SK-N-SH treated with all-trans-retinoic acid at 6 μM for 48 hours (cell line): ENCODE results near the gene EYA4.
"Not testable (repeated sequence)": the region's sequence is repeated elsewhere in the genome, so short reads cannot be mapped to it uniquely, and the experiment has no call there.

ENCODE experiments used
- CREB5 ChIP-seq: fragments of 250-450 bp; sonication (Bioruptor Pico); IDR thresholded peaks from 2 replicates; pipeline ENCODE4 v1.5.1; 2020; ENCODE audit warnings: low read depth, mild to moderate bottlenecking, moderate library complexity
- CSRNP3 ChIP-seq: fragments of 250-450 bp; sonication (Bioruptor Pico); IDR thresholded peaks from 2 replicates; pipeline ENCODE4 v1.5.1; 2021; ENCODE audit warnings: mild to moderate bottlenecking, moderate library complexity
- GLIS3 ChIP-seq: fragments of 250-450 bp; sonication (Bioruptor Pico); IDR thresholded peaks from 2 replicates; pipeline ENCODE4 v1.5.0; 2020; ENCODE audit warnings: mild to moderate bottlenecking, moderate library complexity
- PATZ1 ChIP-seq: fragments of 250-450 bp; sonication (Bioruptor Pico); IDR thresholded peaks from 2 replicates; pipeline ENCODE4 v1.8.0; 2020; ENCODE audit warnings: mild to moderate bottlenecking, moderate library complexity, borderline replicate concordance
- POU6F1 ChIP-seq: fragments of 250-450 bp; sonication (Bioruptor Pico); IDR thresholded peaks from 2 replicates; pipeline ENCODE4 v1.8.0; 2021; ENCODE audit warnings: low read depth, mild to moderate bottlenecking, moderate library complexity, borderline replicate concordance
- RARB ChIP-seq: fragments of 250-450 bp; sonication (Bioruptor Pico); IDR thresholded peaks from 2 replicates; pipeline ENCODE4 v1.8.0; 2021; ENCODE audit warnings: mild to moderate bottlenecking, moderate library complexity
- ZFP3 ChIP-seq: fragments of 250-450 bp; sonication (Bioruptor Pico); IDR thresholded peaks from 2 replicates; pipeline ENCODE4 v1.5.0; 2020; ENCODE audit warnings: mild to moderate bottlenecking, moderate library complexity

GRCh38 chr6:133397601-133398000 is 156.4 kb downstream of the EYA4 start:
- TF ChIP-seq RARB, POU6F1, ZFP3, CREB5, CSRNP3, PATZ1, GLIS3 (CRISPR knock-in tag): not testable (repeated sequence)
